ENCODE data around the gene HDAC6.
"Not testable (repeated sequence)": the region's sequence is repeated elsewhere in the genome, so short reads cannot be mapped to it uniquely, and the experiment has no call there.

The HDAC6 gene

GRCh38 chrX:48790477-48790876 is 11.4 kb upstream of the HDAC6 start:
- DNase-seq: no peak

GRCh38 chrX:48791063-48791820 is 10.6 kb upstream of the HDAC6 start:
- no peak for DNase-seq

- DNase-seq: no peak
Measured at GRCh38 chrX:48792219-48792618, 9.6 kb upstream of the HDAC6 start.

- DNase-seq: no peak
Measured at GRCh38 chrX:48793935-48794334, 7.9 kb upstream of the HDAC6 start.

- peak; percentile 89 for DNase-seq
Measured at GRCh38 chrX:48794340-48794910, 7.4 kb upstream of the HDAC6 start.

- peak; percentile 78 for DNase-seq
Measured at GRCh38 chrX:48794911-48795515, 6.9 kb upstream of the HDAC6 start.

- peak; percentile 28 for DNase-seq
Measured at GRCh38 chrX:48798318-48798717, 3.5 kb upstream of the HDAC6 start.

GRCh38 chrX:48800574-48801279 is 1.1 kb upstream of the HDAC6 start:
- peak; percentile 95 for DNase-seq

GRCh38 chrX:48802089-48802904 is 430 bp downstream of the HDAC6 start:
- peak; percentile 95 for DNase-seq

GRCh38 chrX:48802905-48803200 is 986 bp downstream of the HDAC6 start:
- DNase-seq: peak; percentile 27

- peak; percentile 6 for DNase-seq
Measured at GRCh38 chrX:48806081-48806480, 4.2 kb downstream of the HDAC6 start.

- DNase-seq: no peak
Measured at GRCh38 chrX:48813644-48814043, 11.8 kb downstream of the HDAC6 start.

- DNase-seq: no peak
Measured at GRCh38 chrX:48814722-48815121, 12.9 kb downstream of the HDAC6 start.

GRCh38 chrX:48815266-48815665 is 13.4 kb downstream of the HDAC6 start:
- DNase-seq: no peak

- no peak for DNase-seq
Measured at GRCh38 chrX:48816014-48816810, 14.3 kb downstream of the HDAC6 start.

GRCh38 chrX:48818098-48818497 is 16.2 kb downstream of the HDAC6 start:
- no peak for DNase-seq

GRCh38 chrX:48818866-48819265 is 17.0 kb downstream of the HDAC6 start:
- DNase-seq: no peak

- DNase-seq: not testable (repeated sequence)
Measured at GRCh38 chrX:48819394-48819793, 17.5 kb downstream of the HDAC6 start.

GRCh38 chrX:48823053-48823452 is 21.2 kb downstream of the HDAC6 start:
- DNase-seq: no peak

- no peak for DNase-seq
Measured at GRCh38 chrX:48824066-48824465, 22.2 kb downstream of the HDAC6 start.

- DNase-seq: no peak
Measured at GRCh38 chrX:48826135-48826875, 24.4 kb downstream of the HDAC6 start, which contains the start of gene ERAS. TSS of gene ERAS (plus strand) at chrX:48826513. CDS start at chrX:48829124, 2,611 bp downstream.
